ENCODE results near the gene CRB3.
A peak's percentile ranks its signal among the peaks of the same experiment; 100 is the strongest.

Gene CRB3

DNA sequence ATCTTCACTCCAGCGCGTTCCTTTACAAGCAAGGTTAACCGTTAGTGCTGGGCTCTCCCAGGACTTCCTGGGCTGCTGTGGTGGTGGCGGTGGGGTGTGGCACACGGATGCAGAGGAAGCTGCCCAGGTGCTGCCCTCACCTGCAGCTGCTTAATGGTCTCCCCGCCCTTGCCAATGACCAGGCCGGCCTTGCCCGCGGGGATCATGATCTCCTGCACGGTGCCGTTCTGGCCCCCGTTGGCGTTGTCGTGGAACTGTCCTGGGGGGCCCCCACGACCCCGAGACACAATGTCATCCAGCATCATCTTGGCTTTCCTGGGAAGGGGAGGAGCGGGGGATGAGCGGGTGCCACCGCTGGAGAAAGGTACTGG lies 45.5 kb upstream of the CRB3 start:
- no peak for DNase-seq (ENCODE audit: low spot score)
- peak overlapping the region; percentile 16 for H3K27ac ChIP-seq
- ChIA-PET POLR2A (ENCODE audit: low non-redundant PET) (no interaction called here), CTCF (no interaction called here)
- TF ChIP-seq CTCF (conservative IDR thresholded peaks at IDR 0.05; ENCODE audit: low read depth): no peak

DNA sequence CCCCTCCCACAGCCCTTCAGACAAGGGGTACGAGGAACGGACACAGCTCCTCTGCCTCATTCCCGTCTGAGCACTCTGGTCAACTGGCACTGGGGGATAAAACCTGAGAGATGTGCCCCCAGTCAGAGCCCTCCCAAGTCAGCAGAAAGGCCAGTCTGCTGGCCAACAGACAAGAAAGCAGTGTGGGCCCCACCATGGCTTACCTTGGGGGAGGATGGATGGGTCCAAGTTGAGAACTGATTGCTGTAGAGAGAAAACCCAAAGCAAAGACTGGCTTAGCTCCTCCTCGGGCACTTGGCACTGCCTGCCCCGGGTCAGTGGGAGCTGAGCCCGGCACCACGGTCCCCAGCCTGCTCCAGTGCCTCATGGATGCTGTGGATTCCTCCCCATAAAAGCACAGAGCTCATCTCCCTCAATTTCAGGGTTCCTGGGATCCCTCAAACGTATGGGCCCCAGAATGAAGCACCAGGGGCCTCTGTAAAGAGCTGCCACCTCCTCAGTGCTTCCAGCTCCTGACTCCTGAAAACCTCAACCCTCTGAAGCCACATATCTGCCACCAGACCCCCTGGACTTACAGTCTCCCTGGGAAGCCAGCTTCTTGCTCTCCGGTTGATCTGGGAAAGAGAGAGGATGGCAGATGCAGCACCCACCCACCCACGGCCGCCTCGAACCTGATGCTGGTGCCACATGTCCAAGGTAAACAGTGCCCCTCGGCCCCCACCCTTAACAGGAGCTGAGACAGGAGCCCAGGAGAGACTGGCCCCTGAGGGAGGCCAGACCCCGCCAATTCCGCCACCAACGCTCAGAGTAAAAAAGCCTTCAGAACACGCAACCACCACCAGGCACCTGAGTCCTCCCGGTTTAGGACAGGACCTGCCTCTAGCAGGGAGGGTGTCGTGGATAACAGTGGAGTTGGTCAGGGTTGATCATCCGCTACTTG lies 42.7 kb upstream of the CRB3 start:
- POLR2A ChIA-PET (ENCODE audit: low non-redundant PET): interaction anchor here (0.6 to 1.1 kb wide), 3 partner anchors 48 to 873 kb away, joined by 4 to 6 read pairs (median 4); no protein-coding TSS in a partner anchor

DNA sequence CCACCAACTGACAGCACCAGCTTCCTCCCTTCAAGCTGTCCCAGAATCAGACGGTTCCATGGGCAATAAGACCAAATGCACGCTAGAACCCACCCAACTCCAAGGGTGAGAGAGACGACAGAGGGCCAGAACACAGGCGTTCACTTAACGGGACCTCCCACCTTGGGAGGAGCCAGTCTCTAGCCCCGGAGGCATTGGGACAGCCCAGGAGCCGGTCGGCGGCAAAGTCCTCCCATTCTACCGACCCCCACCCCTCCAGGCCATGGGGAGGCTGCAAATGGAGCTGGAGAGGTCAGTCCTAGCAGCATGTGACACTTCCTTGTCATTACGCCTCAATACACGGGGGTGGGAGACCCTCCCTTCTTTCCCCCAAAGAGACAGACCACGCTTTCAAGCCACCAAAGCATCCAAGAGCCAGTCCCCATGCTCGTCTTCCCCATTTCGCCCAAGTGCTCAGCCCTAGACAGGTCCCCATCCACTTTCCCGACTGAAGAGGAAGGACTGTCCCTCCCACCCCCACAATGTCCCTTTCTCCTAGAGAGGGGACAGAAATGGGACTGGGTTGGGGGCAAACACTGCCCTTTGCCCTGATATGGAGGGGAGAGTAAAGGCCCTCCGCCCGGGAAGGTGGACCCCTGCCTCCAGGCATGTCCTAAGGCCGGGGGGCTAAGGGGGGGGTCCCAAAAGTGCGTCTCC lies 40.4 kb upstream of the CRB3 start:
- no peak for TF ChIP-seq CTCF (conservative IDR thresholded peaks at IDR 0.05; ENCODE audit: low read depth)
- CTCF ChIA-PET: no interaction called here
- peak; percentile 63 for DNase-seq (ENCODE audit: low spot score)
- H3K27ac ChIP-seq: peak overlapping the region; percentile 83
- POLR2A ChIA-PET (ENCODE audit: low non-redundant PET): no interaction called here

More for the DNA sequence above, 42.7 kb upstream of the CRB3 start:
- TF ChIP-seq CTCF (conservative IDR thresholded peaks at IDR 0.05; ENCODE audit: low read depth): no peak
- DNase-seq (ENCODE audit: low spot score): no peak
- CTCF ChIA-PET: no interaction called here
- peak overlapping the region; percentile 20 for H3K27ac ChIP-seq

DNA sequence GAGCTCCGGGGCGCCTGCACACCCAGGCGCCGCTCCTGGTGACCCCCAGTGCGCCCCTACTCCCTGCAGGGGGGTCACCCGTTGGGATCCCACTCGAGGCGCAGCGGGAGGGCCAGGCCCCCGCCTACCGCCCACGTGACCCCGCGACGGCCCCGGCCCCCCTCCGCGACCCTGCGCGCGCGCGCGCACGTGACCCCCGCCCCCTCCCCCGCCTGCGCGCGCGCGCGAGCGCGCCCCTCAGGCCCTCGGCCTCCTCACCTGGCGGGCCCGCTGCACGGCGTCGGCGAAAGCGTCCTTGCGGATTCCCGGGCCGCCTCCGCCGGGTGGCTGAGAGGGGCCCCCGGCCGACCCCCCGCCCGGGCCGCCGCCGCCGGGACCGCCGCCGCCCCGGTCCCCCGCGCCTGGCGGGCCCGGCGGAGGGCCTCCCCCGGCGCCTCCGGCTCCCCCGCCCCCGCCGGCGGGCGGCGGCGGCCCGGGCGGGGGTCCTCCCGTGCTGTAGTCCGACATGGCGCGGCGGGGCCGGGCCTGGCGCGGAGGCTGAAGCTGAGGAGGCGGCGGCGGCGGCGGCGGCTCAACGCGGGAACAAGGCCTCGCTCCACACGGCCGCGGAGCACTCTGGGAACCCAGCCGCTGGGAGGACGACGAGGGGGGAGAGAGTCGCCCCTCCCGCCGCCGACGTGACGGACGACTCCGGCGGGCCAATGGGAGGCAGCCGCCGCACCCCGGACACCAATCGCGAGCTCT lies 39.7 kb upstream of the CRB3 start, which contains the start of gene KHSRP:
TSS of gene KHSRP (minus strand) at position 617 of the 744 bp plus-strand sequence. CDS start at position 507, 110 bp downstream.
- peak; percentile 37 for DNase-seq (ENCODE audit: low spot score)
- TF ChIP-seq CTCF (conservative IDR thresholded peaks at IDR 0.05; ENCODE audit: low read depth): no peak
- ChIA-PET POLR2A (ENCODE audit: low non-redundant PET) (no interaction called here), CTCF (no interaction called here)
- H3K27ac ChIP-seq: peak within 1 kb of the TSS; percentile 83

DNA sequence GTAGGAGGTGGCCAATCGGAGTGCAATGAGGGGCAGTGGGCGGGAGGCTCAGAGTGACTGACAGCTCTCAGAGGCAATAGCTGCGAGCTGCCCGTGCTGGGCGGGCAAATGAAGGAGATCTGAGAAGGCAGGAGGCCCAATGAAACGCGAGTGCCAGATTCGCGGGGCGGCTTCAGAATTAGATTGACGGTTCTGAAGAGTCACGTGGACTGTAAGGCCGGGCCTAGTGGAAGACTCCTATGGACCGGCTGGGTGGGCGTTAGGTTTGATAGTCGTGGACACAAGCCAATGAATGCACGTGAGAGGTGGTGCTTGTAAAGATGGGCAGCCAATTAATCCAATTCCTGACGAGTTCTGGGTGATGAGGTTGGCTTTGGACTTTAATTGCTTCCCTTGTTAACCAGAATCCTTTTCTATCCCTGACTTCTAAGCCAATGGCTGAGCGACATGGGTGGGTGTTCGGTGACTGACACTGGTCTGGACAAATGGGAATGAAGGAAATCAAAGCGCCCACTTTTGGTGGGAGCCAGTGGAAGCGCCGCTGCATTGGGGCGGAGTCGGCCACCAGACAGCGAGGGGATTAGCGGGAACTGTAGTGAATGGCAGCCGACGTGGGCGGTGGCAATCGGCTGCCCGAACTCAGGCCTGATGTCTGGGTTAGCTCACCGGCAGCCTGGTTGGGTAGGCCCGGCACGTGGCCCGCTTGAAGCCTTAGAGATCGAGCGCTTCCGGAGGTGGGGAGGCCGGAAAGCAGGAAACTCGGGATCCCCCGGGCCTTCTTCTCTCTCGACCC lies 38.9 kb upstream of the CRB3 start:
- POLR2A ChIA-PET (ENCODE audit: low non-redundant PET): no interaction called here
- H3K27ac ChIP-seq: peak overlapping the region; percentile 83
- no peak for TF ChIP-seq CTCF (conservative IDR thresholded peaks at IDR 0.05; ENCODE audit: low read depth)
- CTCF ChIA-PET: no interaction called here
- DNase-seq (ENCODE audit: low spot score): peak; percentile 100
